Activated CD8-positive, alpha-beta memory T cell treated with anti-CD3 and anti-CD28 coated beads, Interleukin-2, amount 50 U/mL, for 4 hours (primary cell): ENCODE results near the gene CAB39L.
A peak's percentile ranks its signal among the peaks of the same experiment; 100 is the strongest.
"Not testable (repeated sequence)": the region's sequence is repeated elsewhere in the genome, so short reads cannot be mapped to it uniquely, and the experiment has no call there.

Source experiments
- DNase-seq: peaks from one replicate; pipeline ENCODE4 v3.0.0-alpha.2; 2020

Gene CAB39L

GRCh38 chr13:49305792-49306425 lies 138.0 kb downstream of the CAB39L start:
- DNase-seq, result no peak

- no peak for DNase-seq
These were observed 138.8 kb downstream of the CAB39L start for GRCh38 chr13:49304763-49305700.

- no peak for DNase-seq
These were observed 139.5 kb downstream of the CAB39L start for GRCh38 chr13:49304356-49304755.

- no peak for DNase-seq
These were observed 140.2 kb downstream of the CAB39L start for GRCh38 chr13:49303533-49304252.

- no peak for DNase-seq
These were observed 141.0 kb downstream of the CAB39L start for GRCh38 chr13:49302817-49303216.

- no peak for DNase-seq
These were observed 141.6 kb downstream of the CAB39L start for GRCh38 chr13:49302222-49302621.

- peak; percentile 61 for DNase-seq
These were observed 142.9 kb downstream of the CAB39L start for GRCh38 chr13:49300739-49301589.

GRCh38 chr13:49300276-49300675 lies 143.6 kb downstream of the CAB39L start:
- DNase-seq, result no peak

- no peak for DNase-seq
These were observed 144.8 kb downstream of the CAB39L start for GRCh38 chr13:49298903-49299605.

GRCh38 chr13:49298416-49298815 lies 145.4 kb downstream of the CAB39L start:
- no peak for DNase-seq

- no peak for DNase-seq
These were observed 146.5 kb downstream of the CAB39L start for GRCh38 chr13:49297338-49297737.

- no peak for DNase-seq
These were observed 147.2 kb downstream of the CAB39L start for GRCh38 chr13:49296659-49297058.

GRCh38 chr13:49295244-49295643 lies 148.6 kb downstream of the CAB39L start:
- no peak for DNase-seq

- DNase-seq, result not testable (repeated sequence)
These were observed 149.1 kb downstream of the CAB39L start for GRCh38 chr13:49294723-49295122.

- DNase-seq, result no peak
These were observed 150.9 kb downstream of the CAB39L start for GRCh38 chr13:49292742-49293486.

GRCh38 chr13:49288458-49288857 lies 155.4 kb downstream of the CAB39L start:
- no peak for DNase-seq

- no peak for DNase-seq
These were observed 155.9 kb downstream of the CAB39L start for GRCh38 chr13:49287995-49288394.

- no peak for DNase-seq
These were observed 164.0 kb downstream of the CAB39L start for GRCh38 chr13:49279885-49280284.

- DNase-seq, result no peak
These were observed 164.8 kb downstream of the CAB39L start for GRCh38 chr13:49279112-49279511.

GRCh38 chr13:49278211-49278610 lies 165.7 kb downstream of the CAB39L start:
- DNase-seq, result no peak

- no peak for DNase-seq
These were observed 171.6 kb downstream of the CAB39L start for GRCh38 chr13:49272296-49272695.
